K562 (cell line): ENCODE measurements around the gene ZBTB18. TPM values are rescaled to one million over a fixed set of nuclear protein-coding genes. Genes with fewer than 3 reads are reported as not detected.

Source experiments
- ARID1B ChIP-seq: fragments of 450-650 bp; IDR thresholded peaks from 2 replicates; pipeline ENCODE4 v1.6.1; 2016; ENCODE audit warnings: antibody characterized with exemption, mild to moderate bottlenecking, inconsistent platforms
- BHLHE40 ChIP-seq: IDR thresholded peaks from 2 replicates; pipeline ENCODE4 v1.6.1; 2011; ENCODE audit warnings: low read length, improper control_type of control experiment
- FOS ChIP-seq: IDR thresholded peaks from 3 replicates; pipeline ENCODE4 v1.6.1; 2011; ENCODE audit not compliant: insufficient read length; ENCODE audit errors: extremely low read depth
- JUND ChIP-seq, 2 experiments: IDR thresholded peaks; 2 replicates in 1 of 2; 3 replicates in 1 of 2; pipeline ENCODE4 v1.6.1; 2011; ENCODE audit warnings: borderline replicate concordance in 2 of 2, low read depth in 2 of 2, low read length in 2 of 2, improper control_type of control experiment in 1 of 2, missing biosample characterization in 1 of 2, missing genetic modification characterization in 1 of 2, missing genetic modification reagents in 1 of 2
- L3MBTL2 ChIP-seq: fragments of 450-650 bp; IDR thresholded peaks from 2 replicates; pipeline ENCODE4 v1.6.1; 2016; ENCODE audit warnings: mild to moderate bottlenecking, moderate library complexity
- LEF1 ChIP-seq: fragments of 450-650 bp; IDR thresholded peaks from 2 replicates; pipeline ENCODE4 v1.6.1; 2016; ENCODE audit warnings: mild to moderate bottlenecking
- MITF ChIP-seq: IDR thresholded peaks from 2 replicates; pipeline ENCODE4 v1.6.1; 2014; ENCODE audit warnings: antibody characterized with exemption
- MYBL2 ChIP-seq, 2 experiments: fragments of 450-650 bp in 1 of 2; sonication (generic) in 1 of 2; formaldehyde crosslinking in 1 of 2; IDR thresholded peaks; 2 replicates each; pipeline versions ENCODE4 v1.6.1 to v1.8.1; 2017 to 2022; ENCODE audit warnings: borderline replicate concordance in 1 of 2, inconsistent platforms in 1 of 2, low read depth in 1 of 2, mild to moderate bottlenecking in 1 of 2, missing genetic modification reagents in 1 of 2, moderate library complexity in 1 of 2
- NCOA4 ChIP-seq: fragments of 450-650 bp; IDR thresholded peaks from 2 replicates; pipeline ENCODE4 v1.6.1; 2018; ENCODE audit warnings: mild to moderate bottlenecking; ENCODE audit not compliant: partially characterized antibody
- NFE2L1 ChIP-seq: fragments of 450-650 bp; IDR thresholded peaks from 2 replicates; pipeline ENCODE4 v1.6.1; 2016; ENCODE audit warnings: missing genetic modification characterization, low read depth, mild to moderate bottlenecking, missing compliant biosample characterization, moderate library complexity, borderline replicate concordance
- NFRKB ChIP-seq: fragments of 450-650 bp; IDR thresholded peaks from 2 replicates; pipeline ENCODE4 v1.6.1; 2016; ENCODE audit warnings: low read depth
- NFYB ChIP-seq: IDR thresholded peaks from 2 replicates; pipeline ENCODE4 v1.6.1; 2011; ENCODE audit warnings: mild to moderate bottlenecking, moderate library complexity; ENCODE audit not compliant: insufficient read length; ENCODE audit errors: extremely low read depth
- PCBP1 ChIP-seq: fragments of 200-400 bp; formaldehyde crosslinking; IDR thresholded peaks from 2 replicates; pipeline ENCODE4 v1.6.1; 2018; ENCODE audit warnings: mild to moderate bottlenecking, low read depth, low read length; ENCODE audit not compliant: poor library complexity, severe bottlenecking
- STAG1 ChIP-seq: sonication (generic); formaldehyde crosslinking; IDR thresholded peaks from 2 replicates; pipeline ENCODE4 v1.5.0; 2020; ENCODE audit warnings: missing genetic modification reagents, borderline replicate concordance
- SUPT5H ChIP-seq: fragments of 450-650 bp; IDR thresholded peaks from 2 replicates; pipeline ENCODE4 v1.6.1; 2016
- TEAD2 ChIP-seq: fragments of 450-650 bp; IDR thresholded peaks from 2 replicates; pipeline ENCODE4 v1.6.1; 2016; ENCODE audit warnings: missing genetic modification characterization, control low read depth, missing compliant biosample characterization
- THRB ChIP-seq: fragments of 450-650 bp; formaldehyde crosslinking; conservative IDR thresholded peaks from 2 replicates; pipeline ENCODE4 v1.4.0; 2022; ENCODE audit warnings: mild to moderate bottlenecking, missing genetic modification characterization
- ZBTB9 ChIP-seq: fragments of 450-650 bp; formaldehyde crosslinking; IDR thresholded peaks from 2 replicates; pipeline ENCODE4 v1.4.0; 2020; ENCODE audit warnings: mild to moderate bottlenecking, moderate library complexity
- ZFP1 ChIP-seq: fragments of 450-650 bp; formaldehyde crosslinking; IDR thresholded peaks from 2 replicates; pipeline ENCODE4 v1.4.0; 2020; ENCODE audit warnings: mild to moderate bottlenecking, mixed read lengths
- ZNF589 ChIP-seq: fragments of 200-800 bp; sonication (Bioruptor generic); IDR thresholded peaks from 2 replicates; pipeline ENCODE4 v1.6.1; 2016; ENCODE audit warnings: low read depth, missing genetic modification characterization, missing compliant biosample characterization
- ZNF778 ChIP-seq: fragments of 450-650 bp; formaldehyde crosslinking; IDR thresholded peaks from 2 replicates; pipeline ENCODE4 v1.4.0; 2020; ENCODE audit warnings: mild to moderate bottlenecking, moderate library complexity
- polyA plus RNA-seq, 8 experiments: library from polyadenylated mRNA; depleted of rRNA in 4 of 8; stranded (reverse) in 5 of 8; unstranded in 3 of 8; fragments of >200 nt; fragmentation: Nextera tagmentation in 2 of 8; fragmentation: Illumina TruSeq in 1 of 8; extraction: Ambion mirVana in 2 of 8; extraction: Trizol in 1 of 8; gene quantifications; 2 replicates each; pipeline versions ENCODE4 v1.2.1 to v1.2.3, GENCODE V29; 2011 to 2014; ENCODE audit warnings: inconsistent platforms in 1 of 8, missing spikeins in 1 of 8
- total RNA-seq, 7 experiments: library from RNA; depleted of rRNA in 6 of 7; stranded (reverse); fragments of >200 nt in 6 of 7; fragmentation: Illumina TruSeq in 2 of 7; extraction: Trizol in 2 of 7; gene quantifications; 2 replicates each; pipeline versions ENCODE4 v1.2.1 to v1.2.3, GENCODE V29; 2011 to 2021; ENCODE audit warnings: low replicate concordance in 1 of 7

The ZBTB18 gene
- total and polyA plus RNA-seq, 9 of the 15 experiments (the other 6 are each of a cell fraction or from before 2014, with no cell fraction given), result 0.13 to 2.6 (median 1.6) TPM

GRCh38 chr1:244046907-244047611 lies 4.0 kb upstream of the ZBTB18 start (continued):
- TF ChIP-seq TEAD2 (tag), result no peak
- no peak for TF ChIP-seq FOS
- no peak for TF ChIP-seq NFE2L1
- no peak for TF ChIP-seq MITF
- peak; percentile 38 for TF ChIP-seq NCOA4
- peak; percentile 48; the same call in 1 of the 2 replicates for TF ChIP-seq JUND (IDR thresholded peaks at IDR 0.05; ENCODE audit: borderline replicate concordance, low read depth, low read length)
- TF ChIP-seq JUND (tag; IDR thresholded peaks at IDR 0.05; ENCODE audit: borderline replicate concordance, low read depth, low read length), result 0 out of 3 replicates have a peak, but pooled peaks have one; percentile 5
- TF ChIP-seq STAG1 (CRISPR knock-in tag), result no peak
- no peak for TF ChIP-seq ZFP1 (CRISPR knock-in tag)
- no peak for TF ChIP-seq THRB
- TF ChIP-seq NFRKB, result no peak
- TF ChIP-seq NFYB, result no peak
- TF ChIP-seq SUPT5H, result no peak
- no peak for TF ChIP-seq ZBTB9 (CRISPR knock-in tag)
- no peak for TF ChIP-seq L3MBTL2
- 0 out of 2 replicates have a peak, but pooled peaks have one; percentile 15 for TF ChIP-seq ZNF589 (CRISPR knock-in tag)
- no peak for TF ChIP-seq BHLHE40
- no peak for TF ChIP-seq ZNF778
- 0 out of 2 replicates have a peak, but pooled peaks have one; percentile 7 for TF ChIP-seq LEF1
- TF ChIP-seq PCBP1, result no peak
- 0 out of 2 replicates have a peak, but pooled peaks have one; percentile 7 for TF ChIP-seq ARID1B
- no peak for TF ChIP-seq MYBL2 (IDR thresholded peaks at IDR 0.05; ENCODE audit: low read depth)
- TF ChIP-seq MYBL2 (CRISPR knock-in tag; IDR thresholded peaks at IDR 0.05; ENCODE audit: borderline replicate concordance), result no peak
